Endothelial cell (in vitro differentiated cells): ENCODE measurements around the gene CFAP99. TPM values are rescaled to one million over a fixed set of nuclear protein-coding genes. Genes with fewer than 3 reads are reported as not detected.

Source experiments
- DNase-seq: peaks from one replicate; pipeline ENCODE4 v3.0.0; 2021; ENCODE audit warnings: low spot score
- H3K27ac Mint-ChIP-seq: one replicate; pipeline ENCODE4 v1.8.0; 2021; ENCODE audit warnings: mixed read lengths, inconsistent platforms; ENCODE audit not compliant: unreplicated experiment
- H3K27me3 Mint-ChIP-seq: one replicate; pipeline ENCODE4 v1.8.0; 2021; ENCODE audit warnings: mild to moderate bottlenecking, moderate library complexity, mixed read lengths, inconsistent platforms; ENCODE audit not compliant: unreplicated experiment
- H3K36me3 Mint-ChIP-seq: one replicate; pipeline ENCODE4 v1.8.0; 2021; ENCODE audit warnings: mild to moderate bottlenecking, low read depth, mixed read lengths, inconsistent platforms; ENCODE audit not compliant: unreplicated experiment
- H3K4me1 Mint-ChIP-seq: one replicate; pipeline ENCODE4 v1.8.0; 2021; ENCODE audit warnings: mild to moderate bottlenecking, mixed read lengths, inconsistent platforms; ENCODE audit not compliant: unreplicated experiment
- H3K4me3 Mint-ChIP-seq: one replicate; pipeline ENCODE4 v1.8.0; 2021; ENCODE audit warnings: mild to moderate bottlenecking, mixed read lengths, inconsistent platforms; ENCODE audit not compliant: unreplicated experiment
- H3K9me3 Mint-ChIP-seq: one replicate; pipeline ENCODE4 v1.8.0; 2021; ENCODE audit warnings: mixed read lengths, inconsistent platforms; ENCODE audit not compliant: unreplicated experiment
- total RNA-seq: library from RNA; stranded (reverse); fragmentation: NEBNext Ultra II Directional; extraction: Animal tissue kit (Norgen Biotek cat#: 25700); gene quantifications from one replicate; pipeline ENCODE4 v1.2.1, GENCODE V29; 2021; ENCODE audit not compliant: unreplicated experiment
- TF ChIP-seq, protein P1 (sequence below): fragments of 200-600 bp; sonication (generic); IDR thresholded peaks from one replicate; pipeline ENCODE4 v1.5.0; 2021; ENCODE audit warnings: antibody characterized with exemption; ENCODE audit not compliant: unreplicated experiment

The CFAP99 gene
- total RNA-seq, 1 donor from 2014 or later, result not detected

DNA sequence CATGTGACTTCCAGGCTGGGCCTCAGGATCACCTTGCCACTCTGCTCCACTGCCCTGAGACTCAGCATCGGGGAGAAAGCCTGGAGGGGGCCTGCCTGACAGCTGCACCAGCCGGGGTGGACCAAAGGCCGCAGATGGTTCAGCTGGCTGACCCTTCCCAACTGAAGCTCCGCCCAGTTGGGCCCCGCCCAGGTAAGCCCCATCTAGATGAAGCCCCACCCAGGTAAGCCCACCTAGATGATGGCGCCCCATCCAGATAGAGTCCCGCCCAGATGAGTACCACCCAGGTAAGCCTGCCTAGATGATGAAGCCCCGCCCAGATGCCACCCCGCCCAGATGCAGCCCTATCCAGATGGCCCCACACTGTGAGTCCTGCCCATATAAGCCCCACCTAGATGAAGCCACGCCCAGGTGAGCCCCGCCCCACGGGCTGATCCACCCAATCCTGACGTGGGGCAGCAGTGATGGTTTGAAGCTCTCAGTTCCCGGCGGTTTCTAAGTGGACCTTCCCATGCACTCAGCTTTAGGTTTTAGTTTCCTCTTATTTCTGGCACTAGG is 10.3 kb upstream of the CFAP99 start:
- peaks cover 12% of the 10 kb centered on the region for H3K27me3 Mint-ChIP-seq
- no peak overlapping the region for H3K4me3 Mint-ChIP-seq
- TF ChIP-seq, protein P1, sequence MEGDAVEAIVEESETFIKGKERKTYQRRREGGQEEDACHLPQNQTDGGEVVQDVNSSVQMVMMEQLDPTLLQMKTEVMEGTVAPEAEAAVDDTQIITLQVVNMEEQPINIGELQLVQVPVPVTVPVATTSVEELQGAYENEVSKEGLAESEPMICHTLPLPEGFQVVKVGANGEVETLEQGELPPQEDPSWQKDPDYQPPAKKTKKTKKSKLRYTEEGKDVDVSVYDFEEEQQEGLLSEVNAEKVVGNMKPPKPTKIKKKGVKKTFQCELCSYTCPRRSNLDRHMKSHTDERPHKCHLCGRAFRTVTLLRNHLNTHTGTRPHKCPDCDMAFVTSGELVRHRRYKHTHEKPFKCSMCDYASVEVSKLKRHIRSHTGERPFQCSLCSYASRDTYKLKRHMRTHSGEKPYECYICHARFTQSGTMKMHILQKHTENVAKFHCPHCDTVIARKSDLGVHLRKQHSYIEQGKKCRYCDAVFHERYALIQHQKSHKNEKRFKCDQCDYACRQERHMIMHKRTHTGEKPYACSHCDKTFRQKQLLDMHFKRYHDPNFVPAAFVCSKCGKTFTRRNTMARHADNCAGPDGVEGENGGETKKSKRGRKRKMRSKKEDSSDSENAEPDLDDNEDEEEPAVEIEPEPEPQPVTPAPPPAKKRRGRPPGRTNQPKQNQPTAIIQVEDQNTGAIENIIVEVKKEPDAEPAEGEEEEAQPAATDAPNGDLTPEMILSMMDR, result no peak
- H3K36me3 Mint-ChIP-seq, result peaks cover 3% of the 10 kb centered on the region
- H3K4me1 Mint-ChIP-seq, result peaks cover 13% of the 10 kb centered on the region
- H3K27ac Mint-ChIP-seq, result no peak overlapping the region
- H3K9me3 Mint-ChIP-seq, result no peaks in the 10 kb centered on the region
- DNase-seq, result no peak

DNA sequence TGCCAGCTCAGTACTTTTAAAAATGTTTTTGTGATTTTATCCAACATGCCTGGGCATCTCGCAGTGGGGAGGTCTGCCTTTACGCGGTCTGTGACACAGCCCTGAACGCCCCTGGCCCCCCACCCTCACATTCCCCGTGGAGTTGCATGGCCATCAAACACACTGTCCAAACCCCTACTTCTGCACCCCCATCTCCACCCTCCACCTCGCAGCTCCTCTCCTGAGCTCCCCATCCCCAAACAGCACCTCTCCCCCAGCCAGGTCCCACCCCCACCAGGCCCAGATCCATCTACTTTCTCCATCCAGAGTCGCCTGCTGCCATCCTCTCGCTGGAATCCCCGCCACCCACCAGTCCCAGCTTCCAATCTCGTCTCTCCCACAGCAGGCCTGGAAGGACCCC is 9.8 kb upstream of the CFAP99 start:
- no peaks in the 10 kb centered on the region for H3K9me3 Mint-ChIP-seq
- H3K27me3 Mint-ChIP-seq, result peaks cover 14% of the 10 kb centered on the region
- DNase-seq, result no peak
- H3K27ac Mint-ChIP-seq, result no peak overlapping the region
- H3K4me3 Mint-ChIP-seq, result no peak overlapping the region
- H3K36me3 Mint-ChIP-seq, result peaks cover 3% of the 10 kb centered on the region
- TF ChIP-seq, protein P1, result no peak
- peaks cover 13% of the 10 kb centered on the region for H3K4me1 Mint-ChIP-seq

DNA sequence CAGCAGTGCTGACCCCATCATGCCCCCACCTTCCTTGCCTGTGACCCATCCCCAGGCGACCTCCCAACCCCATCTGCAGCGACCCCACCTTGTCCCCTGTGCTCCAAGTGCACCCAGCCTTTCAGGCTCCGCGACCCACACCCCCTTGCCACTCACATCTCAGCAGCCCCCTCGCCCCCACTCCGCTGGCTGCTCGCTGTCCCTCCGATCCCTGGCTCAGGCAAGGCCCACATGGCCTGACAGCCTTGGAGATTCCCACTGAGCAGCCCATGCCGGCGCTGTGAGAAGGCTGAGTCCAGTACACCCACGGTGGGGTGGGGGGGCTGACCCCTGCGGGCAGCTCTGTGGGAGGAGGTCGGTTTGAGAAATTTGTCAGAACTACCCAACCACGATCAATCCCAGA is 9.4 kb upstream of the CFAP99 start:
- H3K4me1 Mint-ChIP-seq, result peaks cover 15% of the 10 kb centered on the region
- peaks cover under 1% of the 10 kb centered on the region for H3K36me3 Mint-ChIP-seq
- H3K27me3 Mint-ChIP-seq, result peaks cover 14% of the 10 kb centered on the region
- no peaks in the 10 kb centered on the region for H3K9me3 Mint-ChIP-seq
- TF ChIP-seq, protein P1, result no peak
- no peak for DNase-seq
- no peak overlapping the region for H3K4me3 Mint-ChIP-seq
- no peak overlapping the region for H3K27ac Mint-ChIP-seq

DNA sequence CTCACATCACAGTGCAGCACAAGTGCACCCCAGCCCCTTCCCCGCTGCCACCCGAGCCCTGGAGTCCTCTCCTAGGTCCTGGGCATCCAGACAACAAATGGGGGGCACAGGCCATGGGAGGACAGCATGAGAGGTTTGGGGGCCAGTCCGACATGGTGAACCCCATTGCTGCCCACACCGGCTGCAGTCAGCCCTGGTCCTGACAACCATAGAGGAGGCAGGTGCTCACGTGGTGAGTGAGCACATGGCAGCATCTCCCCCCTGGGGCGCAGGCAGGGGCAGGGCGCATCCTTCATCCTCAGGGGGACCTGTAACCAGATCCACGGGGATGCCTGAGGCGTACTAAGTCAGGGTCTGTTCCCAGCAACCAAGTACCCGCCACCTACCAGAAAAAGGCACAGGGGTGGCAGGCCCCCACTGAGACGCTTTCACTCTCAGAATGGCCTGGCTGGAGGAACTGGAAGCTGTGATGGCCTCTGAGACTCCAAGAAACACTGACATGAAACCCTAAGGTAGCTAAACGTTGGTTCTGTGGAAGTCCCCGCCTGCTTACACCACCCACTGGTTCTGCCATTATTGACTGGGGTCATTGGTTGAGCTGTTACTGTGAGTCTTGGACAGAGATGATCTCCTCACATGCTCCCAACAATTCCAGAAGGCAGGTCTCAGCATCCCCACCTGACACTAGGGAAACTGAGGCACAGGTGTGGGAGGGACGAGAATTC is 6.8 kb upstream of the CFAP99 start:
- Mint-ChIP-seq H3K4me3 (no peak overlapping the region), H3K36me3 (peaks cover 4% of the 10 kb centered on the region), H3K27ac (no peak overlapping the region), H3K4me1 (peaks cover 20% of the 10 kb centered on the region), H3K9me3 (no peaks in the 10 kb centered on the region), H3K27me3 (peaks cover 18% of the 10 kb centered on the region)
- no peak for DNase-seq
- TF ChIP-seq, protein P1, result no peak

DNA sequence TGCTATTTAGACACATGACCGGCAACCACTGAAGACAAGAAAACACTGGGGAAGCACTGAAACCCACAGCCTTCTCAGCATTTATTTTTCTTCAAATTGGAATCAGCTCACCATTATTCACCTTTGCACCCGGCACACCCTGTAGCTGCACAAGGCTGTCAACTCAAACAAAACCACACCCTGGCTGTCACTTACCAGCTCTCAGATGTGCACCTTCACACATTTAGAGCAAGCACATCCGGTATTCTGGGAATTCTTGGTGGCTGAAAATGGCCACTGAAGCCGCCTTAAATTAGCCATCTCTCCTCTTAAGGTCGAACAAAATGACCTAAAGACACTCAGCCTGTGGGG is 6.2 kb upstream of the CFAP99 start:
- no peak for DNase-seq
- Mint-ChIP-seq H3K27me3 (peaks cover 18% of the 10 kb centered on the region), H3K4me1 (peaks cover 20% of the 10 kb centered on the region), H3K36me3 (peaks cover 4% of the 10 kb centered on the region), H3K4me3 (peak overlapping the region; percentile 72), H3K9me3 (no peaks in the 10 kb centered on the region), H3K27ac (peak overlapping the region; percentile 15)
- TF ChIP-seq, protein P1, result no peak
